NCI-H187 treated with DMSO at 0.1 percent for 48 hours (cell line): ENCODE data around the gene PACS1.

Experiments used
- DNase-seq: peaks from one replicate; lab custom pipeline; 2025; lab: John Stamatoyannopoulos, UW

PACS1 gene

GRCh38 chr11:66187453-66187852 lies 117.4 kb downstream of the PACS1 start:
- no peak for DNase-seq

- DNase-seq, result no peak
These were observed 118.5 kb downstream of the PACS1 start for GRCh38 chr11:66188580-66188979.

- no peak for DNase-seq
These were observed 119.1 kb downstream of the PACS1 start for GRCh38 chr11:66189031-66189745.

GRCh38 chr11:66190786-66191185 lies 120.7 kb downstream of the PACS1 start:
- no peak for DNase-seq

- no peak for DNase-seq
These were observed 122.2 kb downstream of the PACS1 start for GRCh38 chr11:66192181-66192863.

GRCh38 chr11:66194391-66194790 lies 124.3 kb downstream of the PACS1 start:
- no peak for DNase-seq

- no peak for DNase-seq
These were observed 125.8 kb downstream of the PACS1 start for GRCh38 chr11:66195867-66196266.

- no peak for DNase-seq
These were observed 133.8 kb downstream of the PACS1 start for GRCh38 chr11:66203847-66204246.

GRCh38 chr11:66204412-66204811 lies 134.3 kb downstream of the PACS1 start:
- DNase-seq, result no peak

GRCh38 chr11:66207816-66208215 lies 137.7 kb downstream of the PACS1 start:
- no peak for DNase-seq

GRCh38 chr11:66211100-66211499 lies 141.0 kb downstream of the PACS1 start:
- no peak for DNase-seq

GRCh38 chr11:66216911-66217310 lies 146.8 kb downstream of the PACS1 start:
- DNase-seq, result no peak

- DNase-seq, result no peak
These were observed 148.0 kb downstream of the PACS1 start for GRCh38 chr11:66218036-66218435.

- DNase-seq, result no peak
These were observed 149.0 kb downstream of the PACS1 start for GRCh38 chr11:66218846-66219620.

- no peak for DNase-seq
These were observed 149.9 kb downstream of the PACS1 start for GRCh38 chr11:66219846-66220565.

- DNase-seq, result no peak
These were observed 150.5 kb downstream of the PACS1 start for GRCh38 chr11:66220566-66220935.

GRCh38 chr11:66221012-66221411 lies 150.9 kb downstream of the PACS1 start:
- DNase-seq, result no peak

- DNase-seq, result no peak
These were observed 151.7 kb downstream of the PACS1 start for GRCh38 chr11:66221726-66222236.

- DNase-seq, result peak; percentile 79
These were observed 152.5 kb downstream of the PACS1 start for GRCh38 chr11:66222358-66223149.

- DNase-seq, result no peak
These were observed 154.3 kb downstream of the PACS1 start for GRCh38 chr11:66224226-66224855.

GRCh38 chr11:66225066-66225465 lies 155.0 kb downstream of the PACS1 start:
- no peak for DNase-seq
